Measurements from ENCODE around the gene PPOX.

PPOX gene

GRCh38 chr1:161216945-161217712 lies 50.9 kb downstream of the PPOX start:
- H3K27ac ChIP-seq (ENCODE audit: low read depth, low read length) = peak overlapping the region; percentile 16
- H3K4me1 ChIP-seq (ENCODE audit: insufficient read depth, low read length) = no peaks in the 10 kb centered on the region
- no peak overlapping the region for H3K9ac ChIP-seq (ENCODE audit: low read length)
- peaks cover 23% of the 10 kb centered on the region for H3K36me3 ChIP-seq (ENCODE audit: insufficient read depth, low read length)
- H3K4me3 ChIP-seq (ENCODE audit: low read depth in 1 of 2, low read length in 2 of 2) = no peak overlapping the region
- H3K9me3 ChIP-seq (ENCODE audit: low read length) = no peaks in the 10 kb centered on the region
- no peaks in the 10 kb centered on the region for H3K27me3 ChIP-seq (ENCODE audit: control insufficient read depth in 1 of 2, insufficient read depth in 2 of 2, low read length in 2 of 2)

GRCh38 chr1:161217831-161218230 lies 51.6 kb downstream of the PPOX start:
- Histone ChIP-seq H3K36me3 (ENCODE audit: insufficient read depth, low read length) (peaks cover 17% of the 10 kb centered on the region), H3K9me3 (ENCODE audit: low read length) (no peaks in the 10 kb centered on the region), H3K4me1 (ENCODE audit: insufficient read depth, low read length) (no peaks in the 10 kb centered on the region), H3K4me3 (ENCODE audit: low read depth in 1 of 2, low read length in 2 of 2) (no peak overlapping the region), H3K27me3 (ENCODE audit: control insufficient read depth in 1 of 2, insufficient read depth in 2 of 2, low read length in 2 of 2) (no peaks in the 10 kb centered on the region), H3K27ac (ENCODE audit: low read depth, low read length) (peak overlapping the region; percentile 16), H3K9ac (ENCODE audit: low read length) (no peak overlapping the region)

GRCh38 chr1:161218301-161219077 lies 52.3 kb downstream of the PPOX start:
- H3K4me3 ChIP-seq (ENCODE audit: low read depth in 1 of 2, low read length in 2 of 2) = no peak overlapping the region
- no peaks in the 10 kb centered on the region for H3K27me3 ChIP-seq (ENCODE audit: control insufficient read depth in 1 of 2, insufficient read depth in 2 of 2, low read length in 2 of 2)
- H3K27ac ChIP-seq (ENCODE audit: low read depth, low read length) = no peak overlapping the region
- H3K9me3 ChIP-seq (ENCODE audit: low read length) = no peaks in the 10 kb centered on the region
- H3K4me1 ChIP-seq (ENCODE audit: insufficient read depth, low read length) = no peaks in the 10 kb centered on the region
- H3K9ac ChIP-seq (ENCODE audit: low read length) = no peak overlapping the region
- H3K36me3 ChIP-seq (ENCODE audit: insufficient read depth, low read length) = peaks cover 11% of the 10 kb centered on the region

GRCh38 chr1:161219078-161219892 lies 53.1 kb downstream of the PPOX start:
- Histone ChIP-seq H3K4me1 (ENCODE audit: insufficient read depth, low read length) (no peaks in the 10 kb centered on the region), H3K27ac (ENCODE audit: low read depth, low read length) (no peak overlapping the region), H3K9me3 (ENCODE audit: low read length) (no peaks in the 10 kb centered on the region), H3K36me3 (ENCODE audit: insufficient read depth, low read length) (peaks cover 3% of the 10 kb centered on the region), H3K9ac (ENCODE audit: low read length) (no peak overlapping the region), H3K27me3 (ENCODE audit: control insufficient read depth in 1 of 2, insufficient read depth in 2 of 2, low read length in 2 of 2) (no peaks in the 10 kb centered on the region), H3K4me3 (ENCODE audit: low read depth in 1 of 2, low read length in 2 of 2) (no peak overlapping the region)

GRCh38 chr1:161220002-161220401 lies 53.8 kb downstream of the PPOX start:
- Histone ChIP-seq H3K36me3 (ENCODE audit: insufficient read depth, low read length) (no peaks in the 10 kb centered on the region), H3K27ac (ENCODE audit: low read depth, low read length) (no peak overlapping the region), H3K4me3 (ENCODE audit: low read depth in 1 of 2, low read length in 2 of 2) (no peak overlapping the region), H3K9me3 (ENCODE audit: low read length) (no peaks in the 10 kb centered on the region), H3K27me3 (ENCODE audit: control insufficient read depth in 1 of 2, insufficient read depth in 2 of 2, low read length in 2 of 2) (no peaks in the 10 kb centered on the region), H3K9ac (ENCODE audit: low read length) (no peak overlapping the region), H3K4me1 (ENCODE audit: insufficient read depth, low read length) (peaks cover under 1% of the 10 kb centered on the region)

All from muscle layer of colon (tissue), 2 donors.